HG02840 (cell line): ENCODE data around the gene SDHA.
"Not testable (repeated sequence)": the region's sequence is repeated elsewhere in the genome, so short reads cannot be mapped to it uniquely, and the experiment has no call there.

Experiments used
- ATAC-seq: cut with Tn5 transposase; IDR thresholded peaks from one replicate; pipeline ENCODE4 v1.9.1; 2021; ENCODE audit warnings: mild to moderate bottlenecking, moderate library complexity, moderate number of reproducible peaks; ENCODE audit not compliant: unreplicated experiment, low FRiP score

The SDHA gene

GRCh38 chr5:196350-196749 lies 21.8 kb upstream of the SDHA start:
- ATAC-seq = no peak

GRCh38 chr5:197031-197430 lies 21.1 kb upstream of the SDHA start:
- ATAC-seq = not testable (repeated sequence)

GRCh38 chr5:197892-198489 lies 20.1 kb upstream of the SDHA start:
- ATAC-seq = no peak

- ATAC-seq = no peak
Measured at GRCh38 chr5:198516-199196, 19.5 kb upstream of the SDHA start.

- no peak for ATAC-seq
Measured at GRCh38 chr5:199197-199949, 18.7 kb upstream of the SDHA start.

GRCh38 chr5:199950-200645 lies 18.0 kb upstream of the SDHA start:
- ATAC-seq = no peak

GRCh38 chr5:200985-201384 lies 17.1 kb upstream of the SDHA start:
- ATAC-seq = no peak

- no peak for ATAC-seq
Measured at GRCh38 chr5:201672-202071, 16.4 kb upstream of the SDHA start.

GRCh38 chr5:203246-203930 lies 14.7 kb upstream of the SDHA start:
- no peak for ATAC-seq

GRCh38 chr5:204001-204400 lies 14.1 kb upstream of the SDHA start:
- ATAC-seq = no peak

GRCh38 chr5:204462-204861 lies 13.7 kb upstream of the SDHA start:
- no peak for ATAC-seq

- ATAC-seq = no peak
Measured at GRCh38 chr5:204966-205670, 13.0 kb upstream of the SDHA start.

- no peak for ATAC-seq
Measured at GRCh38 chr5:206406-206805, 11.7 kb upstream of the SDHA start.

GRCh38 chr5:206927-207536 lies 11.1 kb upstream of the SDHA start:
- ATAC-seq = no peak

- ATAC-seq = no peak
Measured at GRCh38 chr5:207599-207998, 10.5 kb upstream of the SDHA start.

GRCh38 chr5:208449-209114 lies 9.5 kb upstream of the SDHA start:
- no peak for ATAC-seq

GRCh38 chr5:213803-214395 lies 4.2 kb upstream of the SDHA start:
- ATAC-seq = no peak

- ATAC-seq = not testable (repeated sequence)
Measured at GRCh38 chr5:215256-215655, 2.9 kb upstream of the SDHA start.

- ATAC-seq = not testable (repeated sequence)
Measured at GRCh38 chr5:216076-216475, 2.0 kb upstream of the SDHA start.
